ENCODE data around the gene HDAC4.

Gene HDAC4

DNA sequence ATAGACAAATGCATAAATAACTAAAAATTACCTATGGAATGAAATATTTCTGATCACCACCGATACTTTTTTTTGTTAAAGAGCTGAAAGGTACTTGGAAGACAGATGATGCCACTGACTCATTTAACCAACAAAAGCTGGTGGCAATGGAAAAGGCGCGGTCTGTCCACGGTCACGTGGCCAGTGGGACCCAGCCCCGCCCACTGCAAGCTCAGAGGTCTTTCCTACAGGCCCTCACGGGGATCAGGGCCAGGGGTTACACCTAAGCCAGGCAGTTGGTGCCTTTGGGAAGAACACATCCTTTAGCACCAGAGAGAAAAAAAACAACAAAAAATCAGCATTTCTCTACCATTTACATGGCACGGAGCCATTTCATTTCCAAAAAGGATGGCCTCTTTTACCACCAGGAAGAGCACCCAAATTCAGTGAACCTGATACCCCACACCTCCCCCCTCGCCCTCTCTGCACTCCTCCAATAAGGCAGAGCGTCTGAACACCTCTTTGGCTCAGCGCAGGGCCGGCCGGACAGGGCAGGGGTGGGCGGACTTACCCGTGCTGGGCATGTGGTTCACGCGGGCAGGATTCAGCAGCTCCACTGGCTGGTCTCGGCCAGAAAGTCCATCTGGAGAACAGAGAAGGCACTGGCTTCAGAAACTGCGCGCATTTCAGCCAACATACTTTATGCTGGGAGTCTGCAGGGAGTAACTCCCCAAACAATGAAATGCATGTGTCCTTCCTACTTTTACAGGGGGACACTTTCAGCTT lies 164.6 kb downstream of the HDAC4 start:
- no peak for DNase-seq (ENCODE audit: low read depth)

DNA sequence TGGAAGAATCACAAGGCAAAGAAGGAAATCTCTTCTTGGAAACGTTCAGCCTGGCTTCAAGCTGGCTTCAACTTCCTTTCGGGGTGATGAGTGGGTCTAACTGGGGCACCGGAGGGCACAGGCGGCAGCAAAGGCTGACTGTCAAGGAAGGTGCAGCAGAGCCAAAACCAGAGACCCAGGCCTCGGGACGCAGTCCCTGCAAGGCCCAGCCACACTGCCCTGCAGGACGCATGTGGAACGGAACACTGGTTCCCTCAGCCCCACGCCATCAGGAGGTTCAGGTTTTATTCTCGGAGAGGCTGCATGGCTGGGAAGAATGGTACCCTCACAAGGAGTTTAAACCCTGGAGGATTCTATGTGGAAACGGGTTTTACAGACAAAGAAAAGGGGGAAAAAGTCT lies 165.5 kb downstream of the HDAC4 start:
- DNase-seq (ENCODE audit: low read depth), result no peak

GRCh38 chr2:239234191-239235175 lies 166.3 kb downstream of the HDAC4 start:
- no peak for DNase-seq (ENCODE audit: low read depth)

- no peak for DNase-seq (ENCODE audit: low read depth)
Measured at GRCh38 chr2:239233576-239233975, 167.2 kb downstream of the HDAC4 start.

DNA sequence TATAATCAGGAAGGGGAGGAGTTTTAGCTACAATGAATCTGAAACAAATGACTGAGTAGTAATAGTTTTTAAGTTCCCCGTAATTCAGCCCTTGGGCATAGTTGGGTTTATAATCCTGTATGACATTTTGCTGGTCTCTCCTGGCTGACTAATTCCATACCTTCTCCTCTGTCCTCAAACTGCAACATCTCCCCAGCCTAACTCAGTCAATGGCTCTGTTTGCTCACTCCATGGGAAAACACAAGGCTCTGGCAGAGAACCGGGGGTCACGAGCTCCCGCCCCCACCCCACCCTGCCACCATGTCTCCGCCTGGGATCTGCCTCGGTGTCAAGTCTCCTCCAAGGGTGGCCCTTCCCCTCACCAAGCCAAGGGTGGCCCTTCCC lies 168.6 kb downstream of the HDAC4 start:
- no peak for DNase-seq (ENCODE audit: low read depth)

DNA sequence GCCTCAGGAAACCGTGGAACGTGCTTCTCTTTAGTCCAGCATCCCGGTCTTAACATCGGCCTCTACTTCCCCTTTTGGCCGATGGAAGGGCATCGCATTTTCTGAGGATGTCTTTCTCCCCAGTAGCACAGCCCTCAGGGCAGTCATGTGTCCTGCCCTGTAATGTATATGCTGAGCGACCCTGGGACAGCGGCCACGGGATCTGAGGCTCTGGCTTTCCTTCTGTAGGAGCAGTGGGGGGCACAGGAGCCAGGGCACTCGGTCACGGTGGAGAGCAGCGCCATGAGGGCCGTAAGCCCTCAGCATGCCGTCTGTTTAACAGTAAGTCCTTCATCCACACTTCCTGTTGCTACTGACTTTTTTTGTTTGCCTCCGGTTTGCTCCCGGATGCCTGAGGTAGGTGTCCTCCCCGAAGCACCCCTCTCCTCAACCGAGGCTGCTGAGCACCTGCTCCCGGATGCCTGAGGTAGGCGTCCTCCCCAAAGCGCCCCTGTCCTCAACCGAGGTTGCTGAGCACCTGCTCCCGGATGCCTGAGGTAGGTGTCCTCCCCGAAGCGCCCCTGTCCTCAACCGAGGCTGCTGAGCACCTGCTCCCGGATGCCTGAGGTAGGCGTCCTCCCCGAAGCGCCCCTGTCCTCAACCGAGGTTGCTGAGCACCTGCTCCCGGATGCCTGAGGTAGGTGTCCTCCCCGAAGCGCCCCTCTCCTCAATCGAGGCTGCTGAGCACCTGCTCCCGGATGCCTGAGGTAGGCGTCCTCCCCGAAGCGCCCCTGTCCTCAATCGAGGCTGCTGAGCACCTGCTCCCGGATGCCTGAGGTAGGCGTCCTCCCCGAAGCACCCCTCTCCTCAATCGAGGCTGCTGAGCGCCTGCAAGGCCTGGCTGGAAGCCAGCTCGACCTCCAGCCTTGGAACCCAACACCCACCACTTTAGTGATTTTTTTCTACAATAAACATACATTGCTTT lies 169.3 kb downstream of the HDAC4 start:
- no peak for DNase-seq (ENCODE audit: low read depth)

- DNase-seq (ENCODE audit: low read depth), result no peak
Measured at GRCh38 chr2:239230318-239231052, 170.3 kb downstream of the HDAC4 start.

DNA sequence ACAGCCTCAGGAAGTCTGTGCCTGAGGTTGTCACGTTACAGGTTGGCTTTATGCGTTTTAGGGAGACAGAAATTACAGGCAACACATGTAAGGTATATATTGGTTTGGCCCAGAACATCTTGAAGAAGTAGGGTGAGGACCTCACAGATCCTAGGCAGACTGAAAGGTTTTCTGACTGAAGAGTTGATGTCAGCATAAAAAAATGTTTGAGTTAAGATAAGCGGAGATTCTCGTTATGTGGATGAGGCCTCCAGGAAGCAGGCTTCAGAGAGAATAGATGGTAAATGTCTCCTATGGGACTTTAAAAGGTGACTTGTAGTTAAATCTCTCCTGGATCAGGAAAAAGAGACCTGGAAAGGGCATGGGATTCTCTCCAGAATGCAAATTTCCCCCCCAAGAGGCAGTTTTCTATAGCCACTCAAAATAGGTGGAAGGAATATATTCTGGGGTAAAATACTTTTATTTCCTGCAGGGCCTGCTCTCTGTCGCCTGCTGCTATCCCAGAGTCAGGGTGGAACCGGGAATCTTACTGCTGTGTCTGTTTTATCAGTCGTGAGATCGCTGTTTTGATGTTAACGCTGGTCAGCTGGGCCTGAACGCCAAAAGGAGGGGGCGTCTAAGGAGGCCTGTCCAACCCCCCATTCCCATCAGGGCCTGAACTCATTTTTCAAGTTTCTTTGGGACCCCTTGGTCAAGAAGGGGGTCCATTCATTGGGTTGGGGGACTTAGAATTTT lies 171.1 kb downstream of the HDAC4 start:
- no peak for DNase-seq (ENCODE audit: low read depth)

DNA sequence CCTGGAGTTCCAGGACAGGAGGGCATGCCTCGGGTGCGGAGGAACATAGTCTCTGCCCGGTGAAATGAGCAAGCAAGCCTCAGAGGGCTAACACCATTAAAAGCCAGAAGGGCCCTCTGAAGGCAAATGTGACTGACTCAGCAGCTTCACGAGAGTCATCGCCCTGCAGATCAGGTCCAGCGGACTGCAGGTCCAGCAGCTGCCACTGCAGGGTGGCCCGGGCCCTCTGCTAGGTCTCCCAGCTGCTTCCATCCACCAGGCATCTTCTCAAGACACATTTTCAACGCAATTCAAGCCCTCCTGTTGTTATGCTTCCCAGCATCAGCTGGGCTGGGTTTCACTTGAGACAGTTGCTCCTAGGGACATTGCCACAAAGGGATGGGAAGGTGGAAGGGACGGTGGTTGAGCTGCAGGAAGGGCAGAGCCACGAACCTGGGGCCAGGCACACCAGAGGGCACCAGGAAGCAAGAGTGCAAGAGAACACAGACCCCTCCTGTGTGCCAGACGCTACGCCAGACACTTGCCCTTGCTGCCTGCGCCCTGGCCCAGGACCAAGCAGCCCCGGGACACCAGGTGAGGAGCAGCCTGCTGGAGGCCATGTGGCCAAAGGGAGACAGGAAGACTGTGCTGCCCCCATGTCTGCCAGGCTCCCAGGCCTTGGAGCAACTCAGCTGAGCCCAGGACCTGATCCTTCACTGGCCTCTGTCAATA lies 173.0 kb downstream of the HDAC4 start:
- no peak for DNase-seq (ENCODE audit: low read depth)

DNA sequence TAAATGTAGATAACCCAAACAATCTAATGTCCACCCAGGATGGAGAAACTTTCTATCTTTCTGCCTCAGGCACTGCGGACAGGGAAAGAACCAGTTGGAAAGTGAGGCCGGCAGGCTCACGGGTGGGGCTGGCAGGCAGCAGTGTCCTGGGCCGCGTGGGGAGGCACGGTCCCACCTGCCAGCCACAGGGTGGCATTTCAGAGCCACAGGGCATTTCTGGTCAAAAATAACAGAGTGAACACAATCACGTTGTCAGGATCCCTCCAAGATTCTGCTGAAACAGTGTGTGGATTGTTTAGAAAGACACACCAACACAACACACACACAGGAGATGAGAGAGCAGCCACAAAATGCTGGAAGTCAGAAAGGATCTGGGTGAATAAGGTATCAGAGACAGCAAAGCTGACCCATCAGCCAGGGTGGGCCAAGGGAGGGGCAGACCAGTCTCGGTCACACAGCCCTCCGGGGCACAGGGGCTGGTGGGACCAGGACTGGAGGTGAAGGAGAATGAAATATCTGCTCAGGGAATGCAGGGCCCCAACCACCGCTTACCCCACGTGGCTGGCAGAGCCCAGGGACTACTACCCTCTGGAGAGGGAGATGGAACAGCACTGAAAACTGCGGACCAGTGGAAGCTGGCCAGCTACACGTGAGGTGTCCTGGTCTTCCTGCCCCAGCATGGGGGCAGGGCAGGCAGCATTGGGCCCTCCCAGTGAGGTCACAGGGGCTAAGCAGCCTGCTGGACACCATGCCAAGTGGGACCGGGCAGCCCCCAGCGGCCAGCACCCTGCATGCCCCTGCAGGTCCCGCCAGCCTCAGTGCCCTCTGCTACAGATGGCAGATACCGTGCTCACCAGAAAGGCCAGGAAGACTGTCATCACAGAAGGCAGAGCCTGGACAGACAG lies 173.9 kb downstream of the HDAC4 start:
- no peak for DNase-seq (ENCODE audit: low read depth)

- no peak for DNase-seq (ENCODE audit: low read depth)
Measured at GRCh38 chr2:239225871-239226561, 174.8 kb downstream of the HDAC4 start.

- no peak for DNase-seq (ENCODE audit: low read depth)
Measured at GRCh38 chr2:239225371-239225851, 175.4 kb downstream of the HDAC4 start.

- DNase-seq (ENCODE audit: low read depth), result no peak
Measured at GRCh38 chr2:239224955-239225354, 175.9 kb downstream of the HDAC4 start.

DNA sequence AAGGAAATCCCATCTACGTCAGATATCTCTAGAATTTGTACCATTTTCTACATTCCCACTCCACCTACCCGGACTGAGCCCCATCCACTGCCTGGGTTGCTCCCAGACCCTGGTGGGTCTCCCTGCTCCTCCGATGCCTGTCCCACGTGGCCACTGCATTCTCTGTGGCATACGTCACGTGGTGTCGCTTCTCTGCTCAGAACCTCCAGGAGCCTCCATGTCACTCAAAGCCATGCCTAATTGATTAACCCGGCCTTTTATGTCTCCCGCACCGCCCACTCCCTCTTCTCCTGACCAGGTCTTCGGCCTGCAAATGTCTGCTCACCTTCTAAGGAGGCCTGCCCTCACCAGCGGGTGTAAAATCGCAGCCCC lies 176.6 kb downstream of the HDAC4 start:
- no peak for DNase-seq (ENCODE audit: low read depth)

- no peak for DNase-seq (ENCODE audit: low read depth)
Measured at GRCh38 chr2:239223310-239224198, 177.3 kb downstream of the HDAC4 start.

DNA sequence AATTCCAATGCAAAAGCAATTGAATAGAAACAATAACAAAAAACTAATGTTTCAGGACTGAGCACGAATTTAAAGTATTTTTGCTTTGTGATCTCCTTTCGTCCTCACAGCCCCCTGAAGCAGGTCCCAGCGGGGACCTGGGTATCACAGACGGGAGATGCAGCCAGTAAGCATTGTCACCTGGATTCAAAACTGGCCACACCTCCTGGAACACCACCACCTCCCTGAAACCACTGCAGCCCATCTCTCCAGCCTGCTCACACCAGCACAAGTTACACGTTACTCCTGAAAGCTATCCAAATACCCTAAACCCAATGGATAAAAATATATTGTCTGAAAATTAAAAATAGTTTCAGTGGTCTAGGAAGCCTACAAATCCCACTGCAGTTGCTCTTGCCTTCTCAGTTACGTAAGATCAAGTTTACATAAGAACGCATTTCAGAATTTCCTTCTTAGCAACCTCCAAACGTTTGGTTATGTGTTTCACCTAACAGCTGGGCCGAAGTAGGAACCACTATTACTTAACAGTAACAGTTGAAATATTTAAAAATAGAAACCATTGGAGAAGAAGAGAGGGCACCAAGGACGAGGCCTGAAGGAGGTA lies 178.0 kb downstream of the HDAC4 start:
- DNase-seq (ENCODE audit: low read depth), result no peak

- no peak for DNase-seq (ENCODE audit: low read depth)
Measured at GRCh38 chr2:239222312-239222660, 178.5 kb downstream of the HDAC4 start.
